ENCODE results near the gene MTUS2. TPM values are rescaled to one million over a fixed set of nuclear protein-coding genes. Genes with fewer than 3 reads are reported as not detected.
A peak's percentile ranks its signal among the peaks of the same experiment; 100 is the strongest.

The MTUS2 gene
- total and polyA plus RNA-seq, 2 experiments from 2014 or later = 0.27 to 0.38 TPM

DNA sequence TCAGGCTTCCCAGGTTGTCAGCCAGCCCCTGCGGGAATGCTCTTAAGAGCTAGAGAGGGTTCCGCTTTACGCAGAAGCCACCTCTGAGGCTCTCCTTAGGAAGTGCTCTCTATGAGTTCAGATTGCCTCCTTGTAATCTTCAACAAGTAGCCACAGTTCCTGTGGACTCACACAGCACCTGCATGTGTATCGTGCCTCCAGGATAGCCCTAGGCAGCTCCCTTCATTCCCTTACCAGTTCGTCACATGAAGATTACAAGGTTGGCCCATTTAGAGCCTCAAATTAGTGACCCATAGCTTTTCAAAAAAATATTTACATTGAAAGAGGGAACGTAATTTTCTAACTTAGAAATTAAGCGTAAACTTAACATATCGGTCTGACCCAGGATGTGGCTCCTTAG lies 284.3 kb downstream of the MTUS2 start:
- Mint-ChIP-seq H3K9me3 (no peaks in the 10 kb centered on the region), H3K27ac (no peak overlapping the region), H3K27me3 (ENCODE audit: insufficient read depth, low read depth, poor library complexity) (peaks cover 5% of the 10 kb centered on the region), H3K36me3 (ENCODE audit: low read depth) (no peaks in the 10 kb centered on the region), H3K4me3 (no peak overlapping the region), H3K4me1 (peaks cover 4% of the 10 kb centered on the region; the same call in 1 of the 3 replicates)
- H3K79me2 ChIP-seq (replicated peaks; ENCODE audit: insufficient read depth) = no peaks in the 10 kb centered on the region
- no peak overlapping the region for H3K27ac ChIP-seq (ENCODE audit: low read depth)
- H3K4me1 ChIP-seq (ENCODE audit: insufficient read depth) = no peaks in the 10 kb centered on the region
- no peak for ATAC-seq
- no peaks in the 10 kb centered on the region for H3K36me3 ChIP-seq (ENCODE audit: insufficient read depth)
- no peak for TF ChIP-seq JUNB (IDR thresholded peaks at IDR 0.05; ENCODE audit: unreplicated experiment)
- TF ChIP-seq POLR2AphosphoS5 (IDR thresholded peaks at IDR 0.05; ENCODE audit: low read depth) = no peak
- H4K20me1 ChIP-seq (replicated peaks; ENCODE audit: insufficient read depth) = no peaks in the 10 kb centered on the region
- no peak overlapping the region for H3K4me3 ChIP-seq
- H2AFZ ChIP-seq = no peak overlapping the region
- no peak for DNase-seq (ENCODE audit: low spot score)
- H3K9me2 ChIP-seq (ENCODE audit: insufficient read depth) = no peaks in the 10 kb centered on the region
- no peak overlapping the region for H3K4me2 ChIP-seq
- no peaks in the 10 kb centered on the region for H3K27me3 ChIP-seq (ENCODE audit: insufficient read depth)
- no peaks in the 10 kb centered on the region for H3F3A ChIP-seq (replicated peaks; ENCODE audit: low read depth)

DNA sequence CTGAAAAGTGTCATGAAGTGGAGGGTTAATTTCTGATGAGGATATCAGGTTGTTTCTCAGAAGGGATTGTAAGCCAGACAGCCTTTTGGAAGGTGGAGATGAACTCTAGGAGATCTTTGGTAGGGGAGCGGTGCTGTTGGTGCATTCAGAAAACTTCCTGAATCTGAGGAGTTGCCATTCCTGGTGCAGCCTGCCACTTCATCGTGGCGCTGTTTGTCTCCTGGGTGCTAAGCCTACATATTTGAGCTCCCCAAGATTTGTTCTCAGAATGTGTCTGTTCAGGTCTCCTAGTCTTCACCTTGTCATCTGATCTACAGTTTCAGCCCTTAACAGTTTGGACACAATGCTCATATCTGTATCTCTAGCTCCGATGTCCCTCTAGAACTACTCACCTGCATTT lies 285.6 kb downstream of the MTUS2 start:
- peak; percentile 86 for ATAC-seq
- Mint-ChIP-seq H3K27ac (no peak overlapping the region), H3K27me3 (ENCODE audit: insufficient read depth, low read depth, poor library complexity) (peaks cover 3% of the 10 kb centered on the region), H3K4me3 (no peak overlapping the region), H3K9me3 (no peaks in the 10 kb centered on the region), H3K4me1 (peaks cover 4% of the 10 kb centered on the region; the same call in 1 of the 3 replicates), H3K36me3 (ENCODE audit: low read depth) (no peaks in the 10 kb centered on the region)
- Histone ChIP-seq H3K4me1 (ENCODE audit: insufficient read depth) (no peaks in the 10 kb centered on the region), H3K27me3 (ENCODE audit: insufficient read depth) (no peaks in the 10 kb centered on the region), H3K27ac (ENCODE audit: low read depth) (no peak overlapping the region), H3K36me3 (ENCODE audit: insufficient read depth) (no peaks in the 10 kb centered on the region), H3K9me2 (ENCODE audit: insufficient read depth) (no peaks in the 10 kb centered on the region), H3K4me2 (no peak overlapping the region), H3K79me2 (replicated peaks; ENCODE audit: insufficient read depth) (no peaks in the 10 kb centered on the region), H3F3A (replicated peaks; ENCODE audit: low read depth) (no peaks in the 10 kb centered on the region), H2AFZ (peak overlapping the region; percentile 65; the same call in 1 of the 2 replicates), H4K20me1 (replicated peaks; ENCODE audit: insufficient read depth) (no peaks in the 10 kb centered on the region), H3K4me3 (no peak overlapping the region)
- DNase-seq (ENCODE audit: low spot score) = peak; percentile 64
- TF ChIP-seq, protein P1, sequence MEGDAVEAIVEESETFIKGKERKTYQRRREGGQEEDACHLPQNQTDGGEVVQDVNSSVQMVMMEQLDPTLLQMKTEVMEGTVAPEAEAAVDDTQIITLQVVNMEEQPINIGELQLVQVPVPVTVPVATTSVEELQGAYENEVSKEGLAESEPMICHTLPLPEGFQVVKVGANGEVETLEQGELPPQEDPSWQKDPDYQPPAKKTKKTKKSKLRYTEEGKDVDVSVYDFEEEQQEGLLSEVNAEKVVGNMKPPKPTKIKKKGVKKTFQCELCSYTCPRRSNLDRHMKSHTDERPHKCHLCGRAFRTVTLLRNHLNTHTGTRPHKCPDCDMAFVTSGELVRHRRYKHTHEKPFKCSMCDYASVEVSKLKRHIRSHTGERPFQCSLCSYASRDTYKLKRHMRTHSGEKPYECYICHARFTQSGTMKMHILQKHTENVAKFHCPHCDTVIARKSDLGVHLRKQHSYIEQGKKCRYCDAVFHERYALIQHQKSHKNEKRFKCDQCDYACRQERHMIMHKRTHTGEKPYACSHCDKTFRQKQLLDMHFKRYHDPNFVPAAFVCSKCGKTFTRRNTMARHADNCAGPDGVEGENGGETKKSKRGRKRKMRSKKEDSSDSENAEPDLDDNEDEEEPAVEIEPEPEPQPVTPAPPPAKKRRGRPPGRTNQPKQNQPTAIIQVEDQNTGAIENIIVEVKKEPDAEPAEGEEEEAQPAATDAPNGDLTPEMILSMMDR (conservative IDR thresholded peaks at IDR 0.05; ENCODE audit: low read depth in 2 of 2) = peak; percentile 63
- TF ChIP-seq, protein P2, sequence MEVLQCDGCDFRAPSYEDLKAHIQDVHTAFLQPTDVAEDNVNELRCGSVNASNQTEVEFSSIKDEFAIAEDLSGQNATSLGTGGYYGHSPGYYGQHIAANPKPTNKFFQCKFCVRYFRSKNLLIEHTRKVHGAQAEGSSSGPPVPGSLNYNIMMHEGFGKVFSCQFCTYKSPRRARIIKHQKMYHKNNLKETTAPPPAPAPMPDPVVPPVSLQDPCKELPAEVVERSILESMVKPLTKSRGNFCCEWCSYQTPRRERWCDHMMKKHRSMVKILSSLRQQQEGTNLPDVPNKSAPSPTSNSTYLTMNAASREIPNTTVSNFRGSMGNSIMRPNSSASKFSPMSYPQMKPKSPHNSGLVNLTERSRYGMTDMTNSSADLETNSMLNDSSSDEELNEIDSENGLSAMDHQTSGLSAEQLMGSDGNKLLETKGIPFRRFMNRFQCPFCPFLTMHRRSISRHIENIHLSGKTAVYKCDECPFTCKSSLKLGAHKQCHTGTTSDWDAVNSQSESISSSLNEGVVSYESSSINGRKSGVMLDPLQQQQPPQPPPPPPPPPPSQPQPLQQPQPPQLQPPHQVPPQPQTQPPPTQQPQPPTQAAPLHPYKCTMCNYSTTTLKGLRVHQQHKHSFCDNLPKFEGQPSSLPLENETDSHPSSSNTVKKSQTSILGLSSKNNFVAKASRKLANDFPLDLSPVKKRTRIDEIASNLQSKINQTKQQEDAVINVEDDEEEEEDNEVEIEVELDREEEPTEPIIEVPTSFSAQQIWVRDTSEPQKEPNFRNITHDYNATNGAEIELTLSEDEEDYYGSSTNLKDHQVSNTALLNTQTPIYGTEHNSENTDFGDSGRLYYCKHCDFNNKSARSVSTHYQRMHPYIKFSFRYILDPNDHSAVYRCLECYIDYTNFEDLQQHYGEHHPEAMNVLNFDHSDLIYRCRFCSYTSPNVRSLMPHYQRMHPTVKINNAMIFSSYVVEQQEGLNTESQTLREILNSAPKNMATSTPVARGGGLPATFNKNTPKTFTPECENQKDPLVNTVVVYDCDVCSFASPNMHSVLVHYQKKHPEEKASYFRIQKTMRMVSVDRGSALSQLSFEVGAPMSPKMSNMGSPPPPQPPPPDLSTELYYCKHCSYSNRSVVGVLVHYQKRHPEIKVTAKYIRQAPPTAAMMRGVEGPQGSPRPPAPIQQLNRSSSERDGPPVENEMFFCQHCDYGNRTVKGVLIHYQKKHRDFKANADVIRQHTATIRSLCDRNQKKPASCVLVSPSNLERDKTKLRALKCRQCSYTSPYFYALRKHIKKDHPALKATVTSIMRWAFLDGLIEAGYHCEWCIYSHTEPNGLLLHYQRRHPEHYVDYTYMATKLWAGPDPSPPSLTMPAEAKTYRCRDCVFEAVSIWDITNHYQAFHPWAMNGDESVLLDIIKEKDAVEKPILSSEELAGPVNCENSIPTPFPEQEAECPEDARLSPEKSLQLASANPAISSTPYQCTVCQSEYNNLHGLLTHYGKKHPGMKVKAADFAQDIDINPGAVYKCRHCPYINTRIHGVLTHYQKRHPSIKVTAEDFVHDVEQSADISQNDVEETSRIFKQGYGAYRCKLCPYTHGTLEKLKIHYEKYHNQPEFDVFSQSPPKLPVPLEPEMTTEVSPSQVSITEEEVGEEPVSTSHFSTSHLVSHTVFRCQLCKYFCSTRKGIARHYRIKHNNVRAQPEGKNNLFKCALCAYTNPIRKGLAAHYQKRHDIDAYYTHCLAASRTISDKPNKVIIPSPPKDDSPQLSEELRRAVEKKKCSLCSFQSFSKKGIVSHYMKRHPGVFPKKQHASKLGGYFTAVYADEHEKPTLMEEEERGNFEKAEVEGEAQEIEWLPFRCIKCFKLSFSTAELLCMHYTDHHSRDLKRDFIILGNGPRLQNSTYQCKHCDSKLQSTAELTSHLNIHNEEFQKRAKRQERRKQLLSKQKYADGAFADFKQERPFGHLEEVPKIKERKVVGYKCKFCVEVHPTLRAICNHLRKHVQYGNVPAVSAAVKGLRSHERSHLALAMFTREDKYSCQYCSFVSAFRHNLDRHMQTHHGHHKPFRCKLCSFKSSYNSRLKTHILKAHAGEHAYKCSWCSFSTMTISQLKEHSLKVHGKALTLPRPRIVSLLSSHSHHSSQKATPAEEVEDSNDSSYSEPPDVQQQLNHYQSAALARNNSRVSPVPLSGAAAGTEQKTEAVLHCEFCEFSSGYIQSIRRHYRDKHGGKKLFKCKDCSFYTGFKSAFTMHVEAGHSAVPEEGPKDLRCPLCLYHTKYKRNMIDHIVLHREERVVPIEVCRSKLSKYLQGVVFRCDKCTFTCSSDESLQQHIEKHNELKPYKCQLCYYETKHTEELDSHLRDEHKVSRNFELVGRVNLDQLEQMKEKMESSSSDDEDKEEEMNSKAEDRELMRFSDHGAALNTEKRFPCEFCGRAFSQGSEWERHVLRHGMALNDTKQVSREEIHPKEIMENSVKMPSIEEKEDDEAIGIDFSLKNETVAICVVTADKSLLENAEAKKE (CRISPR knock-in tag; IDR thresholded peaks at IDR 0.05) = no peak
- no peak for TF ChIP-seq STAT1 (IDR thresholded peaks at IDR 0.05; ENCODE audit: unreplicated experiment)
